Kidney (tissue), 14 donors: ENCODE data around the gene KRT15. TPM values are rescaled to one million over a fixed set of nuclear protein-coding genes. Genes with fewer than 3 reads are reported as not detected.

Experiments
- DNase-seq, 5 donors: peaks; one replicate each; pipeline ENCODE4 v3.0.0-alpha.2; 2013 to 2020
- FAIRE-seq: peaks from 2 replicates; lab custom pipeline; 2012; peaks lifted over from hg19 to GRCh38; lab: Jason Lieb, UNC
- H3K27ac ChIP-seq, 2 donors: one replicate each; pipeline ENCODE4 v1.7.0; 2013; ENCODE audit warnings: low read depth in 2 of 2, low read length in 2 of 2, inconsistent platforms in 1 of 2
- H3K27me3 ChIP-seq: one replicate; pipeline ENCODE4 v1.7.1; 2013; ENCODE audit warnings: low read length, inconsistent platforms; ENCODE audit not compliant: control insufficient read depth, insufficient read depth
- H3K36me3 ChIP-seq, 3 donors: one replicate each; pipeline versions ENCODE4 v1.7.0 to v1.7.1; 2013; ENCODE audit warnings: low read length in 3 of 3, control low read depth in 1 of 3, inconsistent platforms in 1 of 3; ENCODE audit not compliant: insufficient read depth in 3 of 3, control insufficient read depth in 2 of 3
- H3K4me1 ChIP-seq, 3 donors: one replicate each; pipeline versions ENCODE4 v1.7.0 to v1.7.1; 2013; ENCODE audit warnings: low read length in 3 of 3, inconsistent platforms in 1 of 3, low read depth in 1 of 3; ENCODE audit not compliant: control insufficient read depth in 2 of 3, insufficient read depth in 2 of 3
- H3K4me3 ChIP-seq, 3 donors: one replicate each; pipeline versions ENCODE4 v1.7.0 to v1.8.1; 2013; ENCODE audit warnings: low read length in 3 of 3, control low read depth in 1 of 3, inconsistent platforms in 1 of 3
- H3K9ac ChIP-seq, 3 donors: one replicate each; pipeline versions ENCODE4 v1.7.0 to v1.7.1; 2013; ENCODE audit warnings: low read length in 3 of 3, control low read depth in 1 of 3, inconsistent platforms in 1 of 3
- H3K9me3 ChIP-seq, 3 donors: one replicate each; pipeline versions ENCODE4 v1.7.0 to v1.7.1; 2013; ENCODE audit warnings: low read length in 3 of 3, control low read depth in 1 of 3, inconsistent platforms in 1 of 3; ENCODE audit not compliant: control insufficient read depth in 2 of 3, insufficient read depth in 1 of 3
- CTCF ChIP-seq: IDR thresholded peaks from 3 replicates; pipeline ENCODE4 v1.5.1; 2012; ENCODE audit warnings: mild to moderate bottlenecking, moderate library complexity, borderline replicate concordance; ENCODE audit not compliant: insufficient read depth; ENCODE audit errors: extremely low read depth
- intact Hi-C: fragments of 100-400 bp; cut with DNase I; formaldehyde crosslinking; loops from one replicate; pipeline ENCODE4 v1.11.1; 2022
- polyA plus RNA-seq: library from polyadenylated mRNA; stranded (reverse); fragments of 350-450 nt; fragmentation: Illumina TruSeq; extraction: RNeasy Lipid Tissue Mini Kit (QIAGEN cat#74804); gene quantifications from one replicate; pipeline ENCODE4 v1.2.3, GENCODE V29; 2014; ENCODE audit warnings: low read depth, low replicate concordance; ENCODE audit not compliant: insufficient read depth
- total RNA-seq: library from RNA; stranded (reverse); fragmentation: NEBNext Ultra II Directional; extraction: Animal tissue kit (Norgen Biotek cat#: 25700); gene quantifications from one replicate; pipeline ENCODE4 v1.2.1, GENCODE V29; 2021
- donor health status: control.
- donor health status: control.
- donor health status: control.
- donor health status: control.
- donor health status: control.
- donor health status: DM: yes; HTN: yes; CAD: no.
- donor health status: Normal renal cell carcinoma (clear cell type).

KRT15 gene
- total and polyA plus RNA-seq, 2 donors from 2014 or later, result 0.15 to 2.8 TPM

GRCh38 chr17:41533613-41534012 lies 14.9 kb upstream of the KRT15 start:
- Histone ChIP-seq H3K9ac (no peak overlapping the region), H3K4me3 (no peak overlapping the region), H3K27ac (no peak overlapping the region), H3K36me3 (no peaks in the 10 kb centered on the region), H3K9me3 (no peaks in the 10 kb centered on the region), H3K27me3 (no peaks in the 10 kb centered on the region), H3K4me1 (peaks cover 0 to 7% (median 0%) of the 10 kb centered on the region in 3 donors)
- intact Hi-C loops, result no loop called here
- DNase-seq, result no peak
- TF ChIP-seq CTCF, result no peak
- no peak for FAIRE-seq

- no peak for TF ChIP-seq CTCF
- Histone ChIP-seq H3K4me1 (peaks cover 0 to 7% (median 0%) of the 10 kb centered on the region in 3 donors), H3K9ac (no peak overlapping the region), H3K27me3 (no peaks in the 10 kb centered on the region), H3K36me3 (no peaks in the 10 kb centered on the region), H3K27ac (no peak overlapping the region), H3K9me3 (no peaks in the 10 kb centered on the region), H3K4me3 (no peak overlapping the region)
- FAIRE-seq, result no peak
- DNase-seq, result peak in 1 of 5 donors; percentile 42
- intact Hi-C loops, result no loop called here
Observed at GRCh38 chr17:41532947-41533570, 14.4 kb upstream of the KRT15 start.

GRCh38 chr17:41531993-41532392 lies 13.3 kb upstream of the KRT15 start:
- H3K36me3 ChIP-seq, result no peaks in the 10 kb centered on the region
- FAIRE-seq (no peak), DNase-seq (no peak)
- TF ChIP-seq CTCF, result no peak
- intact Hi-C loops, result no loop called here
- H3K9me3 ChIP-seq, result no peaks in the 10 kb centered on the region
- H3K27ac ChIP-seq, result peak overlapping the region in 1 of 2 donors; percentile 32
- no peak overlapping the region for H3K4me3 ChIP-seq
- no peak overlapping the region for H3K9ac ChIP-seq
- no peaks in the 10 kb centered on the region for H3K27me3 ChIP-seq
- H3K4me1 ChIP-seq, result peaks cover 0 to 7% (median 0%) of the 10 kb centered on the region in 3 donors
